ENCODE data around the gene FOSB.
A peak's percentile ranks its signal among the peaks of the same experiment; 100 is the strongest.

FOSB gene

DNA sequence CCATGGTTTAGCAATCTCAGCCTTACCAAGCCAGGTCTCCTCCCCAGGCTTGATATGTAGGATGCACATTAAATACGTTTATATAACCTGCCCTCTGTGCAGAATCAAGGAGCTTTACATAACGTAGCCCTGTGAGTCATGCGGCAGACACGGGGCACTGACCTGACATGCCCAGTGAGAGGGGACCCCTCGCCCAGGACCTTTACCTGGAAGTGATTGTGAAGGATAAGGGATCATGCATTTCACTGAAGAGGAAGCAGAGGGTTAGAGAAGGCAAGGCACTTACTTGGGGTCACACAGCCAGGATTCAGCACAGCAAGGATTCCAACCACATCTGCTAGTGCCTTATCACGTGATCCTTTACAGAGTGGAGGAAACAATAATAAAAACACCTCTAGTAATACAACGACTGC, 18.9 kb upstream of the FOSB start:
- TF ChIP-seq GATA1 (IDR thresholded peaks at IDR 0.05; ENCODE audit: low read depth, low read length) (no peak), POLR2A (IDR thresholded peaks at IDR 0.05; ENCODE audit: low read length) (no peak)
- DNase-seq = no peak

DNA sequence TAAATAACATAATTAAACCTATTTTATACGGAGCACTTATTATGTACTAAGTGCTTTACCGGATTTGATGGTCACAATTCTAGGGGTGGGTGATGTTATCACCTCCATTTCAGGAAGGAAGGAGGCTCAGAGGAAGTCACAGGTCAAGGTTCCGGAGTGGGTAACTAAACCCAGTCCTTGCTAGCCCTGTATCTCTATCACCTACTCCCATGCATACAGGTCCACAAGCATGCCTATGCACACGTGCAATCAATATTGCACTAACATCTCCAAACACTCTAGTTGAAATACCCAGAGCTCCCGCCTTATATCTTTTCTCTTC, 17.8 kb upstream of the FOSB start:
- no peak for TF ChIP-seq POLR2A (IDR thresholded peaks at IDR 0.05; ENCODE audit: low read length)
- no peak for TF ChIP-seq GATA1 (IDR thresholded peaks at IDR 0.05; ENCODE audit: low read depth, low read length)
- no peak for DNase-seq

DNA sequence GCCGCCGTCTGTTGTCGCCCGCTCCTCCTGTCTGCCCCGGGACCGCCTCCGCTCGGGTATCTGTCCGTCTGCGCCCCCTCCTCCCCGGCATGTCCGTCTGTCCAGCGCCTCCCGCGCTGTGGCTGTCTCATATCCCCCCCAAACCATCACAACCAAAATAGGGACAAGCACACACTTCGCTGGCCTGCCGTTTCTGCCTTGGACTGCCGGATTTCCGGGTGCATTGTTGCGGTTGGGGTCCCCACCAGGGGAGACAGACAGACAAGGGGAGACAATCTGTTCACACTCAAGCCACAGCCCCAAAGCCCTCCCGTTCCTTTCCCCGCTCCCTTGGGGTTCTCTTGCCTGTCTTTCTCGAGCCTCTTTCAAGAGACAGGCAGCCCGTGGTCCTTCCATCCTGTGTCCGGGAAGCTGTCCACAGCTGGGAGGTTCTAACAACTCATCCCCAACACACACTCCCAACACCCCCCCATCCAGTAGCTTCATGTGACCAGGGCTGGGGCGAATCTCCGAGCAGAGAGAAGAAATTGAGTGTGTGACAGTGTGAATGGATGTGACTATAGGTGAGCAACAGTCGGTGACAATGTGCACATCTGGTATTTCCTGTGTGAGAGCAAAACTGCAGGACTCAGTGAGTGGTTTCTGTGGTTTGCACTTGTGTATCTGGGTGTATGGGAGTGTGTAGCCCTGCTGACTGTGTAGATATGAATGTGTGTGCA, 16.5 kb upstream of the FOSB start:
- peak; percentile 51 to 58 for DNase-seq

DNA sequence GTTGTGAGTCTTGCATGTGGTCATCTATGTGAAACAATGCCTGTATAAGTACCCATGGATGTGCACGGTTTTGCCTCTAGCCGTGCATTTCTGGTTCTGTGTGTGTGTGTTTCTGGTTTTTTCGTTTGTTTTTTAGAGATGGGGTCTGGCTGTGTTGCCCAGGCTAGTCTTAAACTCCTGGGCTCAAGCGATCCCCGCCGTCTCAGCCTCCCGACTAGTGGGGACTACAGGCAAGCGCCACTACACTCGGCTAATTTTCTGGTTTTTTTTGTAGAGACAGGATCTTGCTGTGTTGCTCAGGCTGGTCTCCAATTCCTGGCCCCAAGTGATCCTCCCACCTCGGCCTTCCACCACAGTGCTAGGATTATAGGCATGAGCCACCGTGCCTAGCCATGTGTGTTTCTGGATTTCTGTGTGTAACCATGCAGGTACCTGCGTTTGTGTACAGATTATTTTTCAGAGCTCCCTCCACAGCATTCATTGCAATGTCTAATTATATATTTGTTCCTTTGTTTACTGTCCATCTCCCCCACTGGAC, 15.9 kb upstream of the FOSB start:
- TF ChIP-seq POLR2A (IDR thresholded peaks at IDR 0.05; ENCODE audit: low read length) (no peak), GATA1 (IDR thresholded peaks at IDR 0.05; ENCODE audit: low read depth, low read length) (no peak)
- DNase-seq = no peak

More for the DNA sequence above, 16.5 kb upstream of the FOSB start:
- TF ChIP-seq POLR2A (IDR thresholded peaks at IDR 0.05; ENCODE audit: low read length) (peak; percentile 57), GATA1 (IDR thresholded peaks at IDR 0.05; ENCODE audit: low read depth, low read length) (no peak)

DNA sequence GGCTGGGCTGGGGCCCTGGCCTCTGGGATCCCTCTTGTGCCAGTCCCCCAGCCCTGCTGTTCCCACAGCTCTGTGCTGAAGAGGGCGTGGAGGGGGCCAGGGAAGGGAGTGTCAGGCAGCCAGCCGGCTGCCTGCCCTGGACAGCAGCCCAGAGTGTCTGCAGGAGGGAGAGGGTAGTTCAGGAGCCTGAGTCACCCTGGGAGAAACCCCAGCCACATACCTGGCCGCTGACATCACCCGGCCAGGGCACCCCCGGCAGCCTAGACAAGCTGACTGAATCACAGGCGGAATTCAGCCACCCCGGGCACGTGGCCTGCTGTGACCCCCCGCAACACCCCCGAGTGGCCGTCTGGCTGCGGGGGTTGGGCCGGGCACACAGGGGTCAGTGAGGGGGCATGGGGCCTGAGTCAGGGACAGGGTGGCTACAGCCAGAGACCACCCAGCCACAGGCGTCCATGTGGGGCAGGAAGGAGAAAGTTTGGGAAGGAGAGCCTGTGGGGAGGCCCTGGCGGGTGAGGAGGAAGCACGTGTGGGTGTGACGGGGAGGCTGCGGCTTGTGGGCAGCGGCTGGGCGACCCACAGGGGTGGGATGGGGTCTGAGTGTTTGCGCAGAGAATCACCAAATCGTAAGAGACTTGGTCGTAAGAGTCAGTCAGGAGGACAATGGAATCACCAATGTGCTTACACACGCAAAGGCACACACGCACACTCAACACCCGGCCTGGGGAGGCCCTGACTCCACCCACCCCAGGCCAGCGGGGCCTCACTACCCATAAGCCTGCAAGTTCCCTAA, 11.9 kb upstream of the FOSB start:
- TF ChIP-seq POLR2A (IDR thresholded peaks at IDR 0.05; ENCODE audit: low read length) (no peak), GATA1 (IDR thresholded peaks at IDR 0.05; ENCODE audit: low read depth, low read length) (no peak)
- DNase-seq = peak; percentile 78 to 90

DNA sequence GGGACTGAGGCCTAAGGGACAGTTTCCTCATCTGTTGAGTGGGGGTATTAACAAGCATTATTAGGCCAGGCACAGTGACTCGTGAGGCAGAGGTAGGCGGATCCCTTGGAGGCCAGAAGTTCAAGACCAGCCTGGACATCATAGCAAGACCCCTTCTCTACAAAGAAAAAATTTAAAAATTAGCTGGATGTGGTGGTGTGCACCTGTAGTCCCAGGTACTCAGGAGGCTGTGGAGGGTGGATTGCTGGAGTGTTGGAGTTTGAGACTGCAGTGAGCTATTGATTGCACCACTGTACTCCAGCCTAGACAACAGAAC, 11.3 kb upstream of the FOSB start:
- no peak for DNase-seq
- TF ChIP-seq POLR2A (IDR thresholded peaks at IDR 0.05; ENCODE audit: low read length) (no peak), GATA1 (IDR thresholded peaks at IDR 0.05; ENCODE audit: low read depth, low read length) (no peak)

DNA sequence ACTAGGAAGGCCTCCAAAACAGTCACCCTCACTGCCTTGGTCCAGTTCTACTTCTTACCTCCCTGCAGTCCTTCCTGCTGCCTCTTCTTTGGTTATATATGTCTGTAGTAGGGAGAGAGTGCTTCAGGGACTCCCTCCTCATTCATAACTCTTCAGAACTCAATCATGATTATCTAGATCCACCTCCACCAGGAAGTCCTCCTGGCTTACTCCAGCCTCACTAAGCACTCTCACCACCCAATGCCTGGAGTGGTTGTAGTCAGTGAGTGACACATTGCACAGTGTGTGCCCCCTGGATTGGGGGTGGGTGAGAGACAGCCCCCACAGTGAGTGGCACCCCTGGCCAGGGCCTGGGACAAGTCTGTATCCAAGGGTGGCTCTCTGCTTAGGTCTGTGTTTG, 10.0 kb upstream of the FOSB start:
- no peak for DNase-seq
- TF ChIP-seq POLR2A (IDR thresholded peaks at IDR 0.05; ENCODE audit: low read length) (no peak), GATA1 (IDR thresholded peaks at IDR 0.05; ENCODE audit: low read depth, low read length) (no peak)

DNA sequence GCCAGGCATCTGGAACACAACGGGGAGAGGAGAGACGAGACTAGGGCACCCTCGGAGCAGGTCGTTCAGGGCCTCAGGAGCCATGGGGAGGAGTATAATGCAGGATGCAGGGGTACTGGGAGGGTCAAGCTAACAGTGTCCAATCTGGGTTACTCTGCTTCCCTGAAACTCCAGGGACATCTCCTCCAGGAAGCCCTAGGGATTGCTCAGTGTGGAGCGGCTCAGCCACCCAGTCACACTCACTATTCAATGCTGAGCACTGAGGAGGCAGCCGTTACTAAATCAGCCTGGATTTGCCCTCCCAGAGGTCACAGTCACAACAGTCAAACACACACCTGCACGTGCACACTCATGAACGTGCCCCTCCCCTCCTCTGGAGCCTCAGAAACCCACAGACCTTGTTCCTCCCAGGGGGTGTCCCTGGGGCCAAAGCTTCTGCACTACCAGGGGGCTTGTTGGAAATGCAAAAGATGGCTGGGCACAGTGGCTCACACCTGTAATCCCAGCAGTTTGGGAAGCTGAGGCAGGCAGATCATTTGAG, 6.9 kb upstream of the FOSB start:
- TF ChIP-seq POLR2A (IDR thresholded peaks at IDR 0.05; ENCODE audit: low read length) (no peak), GATA1 (IDR thresholded peaks at IDR 0.05; ENCODE audit: low read depth, low read length) (no peak)

DNA sequence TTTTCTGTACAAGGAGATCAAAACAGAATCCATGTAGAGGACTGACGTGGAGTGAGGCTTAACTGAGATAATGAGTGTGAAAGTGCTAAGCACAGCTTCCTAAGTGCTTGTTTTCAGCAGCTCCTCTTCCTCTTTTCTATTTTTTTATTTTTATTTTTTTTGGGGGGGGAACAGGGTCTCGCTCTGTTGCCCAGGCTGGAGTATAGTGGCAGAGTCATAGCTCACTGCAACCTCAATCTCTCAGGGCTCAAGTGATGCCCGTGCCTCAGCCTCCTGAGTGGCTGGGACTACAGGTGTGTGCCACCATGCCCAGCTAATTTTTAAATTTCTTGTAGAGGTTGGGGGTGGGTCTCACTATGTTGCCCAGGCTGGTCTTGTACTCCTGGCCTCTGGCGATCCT, 5.6 kb upstream of the FOSB start:
- TF ChIP-seq POLR2A (IDR thresholded peaks at IDR 0.05; ENCODE audit: low read length) (no peak), GATA1 (IDR thresholded peaks at IDR 0.05; ENCODE audit: low read depth, low read length) (no peak)
- DNase-seq = no peak

More for the DNA sequence above, 6.9 kb upstream of the FOSB start:
- no peak for DNase-seq

DNA sequence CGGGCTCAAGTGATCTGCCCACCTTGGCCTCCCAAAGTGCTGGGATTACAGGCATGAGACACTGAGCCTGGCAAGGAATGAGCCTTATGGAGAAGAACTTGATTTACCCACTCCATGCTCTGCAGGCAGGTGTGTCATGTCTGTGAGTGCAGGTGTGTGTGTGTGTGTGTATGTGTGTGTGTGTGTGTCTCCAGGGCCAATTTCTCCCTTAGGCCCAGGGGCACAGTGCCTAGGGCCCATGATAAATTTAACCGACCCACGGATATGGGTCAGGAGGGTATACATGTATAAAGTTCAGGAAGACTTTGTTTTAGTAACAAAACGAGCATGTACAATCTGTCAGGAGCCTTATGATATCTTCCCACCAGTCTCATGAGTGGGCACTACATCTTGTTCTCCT, 4.6 kb upstream of the FOSB start:
- no peak for TF ChIP-seq POLR2A (IDR thresholded peaks at IDR 0.05; ENCODE audit: low read length)
- TF ChIP-seq GATA1 (IDR thresholded peaks at IDR 0.05; ENCODE audit: low read depth, low read length) = no peak
- no peak for DNase-seq

DNA sequence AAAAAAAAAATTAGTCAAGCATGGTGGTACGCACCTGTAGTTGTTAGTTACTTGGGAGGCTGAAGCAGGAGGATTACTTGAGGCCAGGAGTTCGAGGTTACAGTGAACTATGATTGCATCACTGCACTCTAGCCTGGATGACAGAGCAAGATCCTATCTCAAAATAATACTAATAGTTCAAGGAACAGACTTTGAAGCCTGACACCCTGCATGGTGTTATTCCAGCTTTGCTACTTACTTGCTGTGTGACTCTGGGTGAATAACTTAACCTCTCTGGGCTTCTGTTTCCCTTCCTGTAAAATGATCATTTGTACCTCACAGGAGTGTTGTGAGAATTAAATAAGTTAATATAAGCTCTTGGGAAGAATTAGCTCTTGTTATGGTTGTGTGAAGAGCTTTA, 3.5 kb upstream of the FOSB start:
- TF ChIP-seq POLR2A (IDR thresholded peaks at IDR 0.05; ENCODE audit: low read length) (no peak), GATA1 (IDR thresholded peaks at IDR 0.05; ENCODE audit: low read depth, low read length) (no peak)

DNA sequence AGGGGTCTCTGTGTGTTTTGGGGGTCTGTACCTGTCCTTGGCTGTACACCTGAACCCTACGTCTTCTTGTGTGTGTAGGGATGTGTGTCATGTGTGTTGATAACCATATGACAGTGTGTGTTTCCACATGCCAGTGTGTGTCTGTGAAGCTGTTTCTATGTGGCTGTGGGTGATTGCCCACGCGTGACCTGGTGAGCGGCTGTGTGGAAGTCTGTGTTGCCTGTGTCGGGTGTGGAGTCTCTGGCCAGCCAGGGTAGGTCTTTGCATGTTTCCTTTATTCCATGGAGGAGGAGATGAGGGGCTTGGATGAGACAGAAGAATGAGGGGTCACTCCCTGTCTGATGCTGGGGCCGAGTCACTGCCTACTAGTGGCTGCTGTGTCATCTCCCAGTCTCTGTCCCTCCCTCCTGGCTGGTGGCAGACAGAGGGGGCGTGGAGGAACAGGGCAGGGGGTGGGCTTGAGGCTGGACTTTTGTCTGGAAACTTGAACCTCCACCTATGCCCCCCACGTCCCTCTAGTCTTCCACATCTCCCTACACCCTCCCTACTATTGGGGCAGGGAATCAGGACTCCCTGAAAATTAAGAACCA, 2.8 kb upstream of the FOSB start:
- TF ChIP-seq POLR2A (IDR thresholded peaks at IDR 0.05; ENCODE audit: low read length) (no peak), GATA1 (IDR thresholded peaks at IDR 0.05; ENCODE audit: low read depth, low read length) (no peak)
- peak; percentile 29 to 50 for DNase-seq

More for the DNA sequence above, 3.5 kb upstream of the FOSB start:
- peak; percentile 55 to 56 for DNase-seq

DNA sequence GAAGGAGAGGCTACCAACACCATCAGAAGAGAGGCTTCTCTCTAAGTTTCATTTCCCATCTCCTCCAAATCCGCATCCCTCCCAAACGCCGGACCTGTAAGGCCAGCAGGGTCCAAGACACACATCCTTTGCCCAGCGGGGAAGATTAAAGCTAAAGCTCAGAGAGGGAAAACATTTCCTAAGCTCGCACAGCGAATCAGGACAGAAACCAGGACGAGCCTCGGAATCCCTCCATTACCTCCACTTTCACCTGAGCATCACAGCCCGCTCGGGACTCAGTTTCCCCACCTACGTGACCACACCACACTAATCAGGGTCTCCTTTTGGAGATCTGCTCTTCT, 711 bp upstream of the FOSB start:
- DNase-seq = peak in 1 of 2 experiments; percentile 68
- TF ChIP-seq GATA1 (IDR thresholded peaks at IDR 0.05; ENCODE audit: low read depth, low read length) (no peak), POLR2A (IDR thresholded peaks at IDR 0.05; ENCODE audit: low read length) (no peak)

DNA sequence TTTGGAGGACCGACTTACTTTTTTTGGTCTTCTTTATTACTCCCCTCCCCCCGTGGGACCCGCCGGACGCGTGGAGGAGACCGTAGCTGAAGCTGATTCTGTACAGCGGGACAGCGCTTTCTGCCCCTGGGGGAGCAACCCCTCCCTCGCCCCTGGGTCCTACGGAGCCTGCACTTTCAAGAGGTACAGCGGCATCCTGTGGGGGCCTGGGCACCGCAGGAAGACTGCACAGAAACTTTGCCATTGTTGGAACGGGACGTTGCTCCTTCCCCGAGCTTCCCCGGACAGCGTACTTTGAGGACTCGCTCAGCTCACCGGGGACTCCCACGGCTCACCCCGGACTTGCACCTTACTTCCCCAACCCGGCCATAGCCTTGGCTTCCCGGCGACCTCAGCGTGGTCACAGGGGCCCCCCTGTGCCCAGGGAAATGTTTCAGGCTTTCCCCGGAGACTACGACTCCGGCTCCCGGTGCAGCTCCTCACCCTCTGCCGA, 409 bp downstream of the FOSB start:
- TF ChIP-seq GATA1 (IDR thresholded peaks at IDR 0.05; ENCODE audit: low read depth, low read length) (no peak), POLR2A (IDR thresholded peaks at IDR 0.05; ENCODE audit: low read length) (peak; percentile 72)
- DNase-seq = peak; percentile 73 to 81
